Stimulated activated CD4-positive, alpha-beta T cell treated with anti-CD3 and anti-CD28 coated beads, TNF-alpha, amount 100 ng/mL, for 4 hours (primary cell): ENCODE results near the gene TRIO.

Experiments used
- DNase-seq, 3 experiments: peaks; one replicate each; pipeline ENCODE4 v3.0.0-alpha.2; 2020; ENCODE audit warnings: low read depth in 3 of 3

The TRIO gene

GRCh38 chr5:14325369-14325768 is 182.2 kb downstream of the TRIO start:
- DNase-seq = no peak

GRCh38 chr5:14326035-14326903 is 183.1 kb downstream of the TRIO start:
- no peak for DNase-seq

DNA sequence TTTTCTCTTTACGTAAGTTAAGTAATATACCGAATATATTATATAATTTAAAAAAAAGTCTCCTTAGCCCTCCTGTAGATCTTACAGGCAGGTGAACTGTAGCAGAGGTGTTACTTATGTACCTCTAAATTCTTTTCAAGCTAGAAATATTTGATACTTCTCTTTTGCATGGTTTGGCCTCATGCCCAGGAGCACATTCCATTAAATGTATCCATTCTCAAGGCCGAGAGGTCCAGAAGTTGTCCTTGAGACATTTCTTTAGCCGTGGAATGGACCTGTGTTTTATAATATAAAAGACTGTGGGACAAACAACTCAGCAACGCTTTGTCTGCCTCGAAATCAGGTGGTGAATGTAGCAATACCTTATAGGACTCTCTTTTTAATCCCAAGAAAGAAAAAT is 184.5 kb downstream of the TRIO start:
- no peak for DNase-seq

DNA sequence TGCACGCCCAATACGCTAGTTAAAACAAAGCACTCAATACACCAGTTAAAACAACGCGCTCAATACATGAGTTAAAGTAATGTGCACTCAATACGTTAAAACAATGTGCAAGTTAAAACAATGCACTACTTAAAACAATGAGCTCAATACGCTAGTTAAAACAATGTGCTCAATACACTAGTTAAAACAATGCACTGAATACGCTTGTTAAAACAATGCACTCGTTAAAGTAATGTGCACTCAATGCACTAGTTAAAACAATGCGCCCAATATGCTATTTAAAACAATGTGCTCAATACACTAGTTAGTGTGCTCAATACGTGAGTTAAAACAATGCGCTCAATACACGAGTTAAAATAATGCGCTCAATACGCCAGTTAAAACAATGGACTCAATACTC is 185.0 kb downstream of the TRIO start:
- DNase-seq = no peak

GRCh38 chr5:14330291-14330690 is 187.1 kb downstream of the TRIO start:
- DNase-seq = no peak

- DNase-seq = no peak
Observed at GRCh38 chr5:14330729-14331385, 187.7 kb downstream of the TRIO start.

- DNase-seq = no peak
Observed at GRCh38 chr5:14331386-14331781, 188.2 kb downstream of the TRIO start.

DNA sequence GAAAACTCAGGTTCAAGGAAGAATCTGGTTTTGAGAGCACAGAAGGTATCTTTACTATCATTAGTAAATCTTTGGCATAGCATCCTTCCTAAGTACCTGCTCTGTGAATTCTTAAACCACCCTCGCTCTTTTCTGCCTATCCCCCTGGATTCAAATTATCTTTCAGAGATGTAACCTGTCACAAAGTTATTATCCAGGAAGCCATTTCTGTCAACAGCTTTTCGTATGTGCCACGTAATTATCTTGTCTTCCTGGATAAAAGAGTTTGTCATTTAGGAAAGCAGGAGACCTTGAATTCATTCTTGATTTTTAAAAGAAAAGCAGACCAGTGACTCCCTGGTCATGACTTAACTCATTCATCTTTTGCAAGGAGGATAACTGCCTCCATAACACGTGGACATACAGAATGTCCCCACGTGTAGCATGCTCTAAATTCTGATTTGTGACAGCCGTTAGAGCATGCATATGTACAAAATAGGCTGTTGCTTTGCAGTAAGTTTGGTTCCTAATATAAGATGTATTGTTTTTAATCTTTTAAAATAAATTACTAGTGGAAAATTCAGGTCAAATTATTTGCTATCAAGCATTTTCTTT is 189.0 kb downstream of the TRIO start:
- DNase-seq = no peak

GRCh38 chr5:14332746-14333145 is 189.6 kb downstream of the TRIO start:
- no peak for DNase-seq

DNA sequence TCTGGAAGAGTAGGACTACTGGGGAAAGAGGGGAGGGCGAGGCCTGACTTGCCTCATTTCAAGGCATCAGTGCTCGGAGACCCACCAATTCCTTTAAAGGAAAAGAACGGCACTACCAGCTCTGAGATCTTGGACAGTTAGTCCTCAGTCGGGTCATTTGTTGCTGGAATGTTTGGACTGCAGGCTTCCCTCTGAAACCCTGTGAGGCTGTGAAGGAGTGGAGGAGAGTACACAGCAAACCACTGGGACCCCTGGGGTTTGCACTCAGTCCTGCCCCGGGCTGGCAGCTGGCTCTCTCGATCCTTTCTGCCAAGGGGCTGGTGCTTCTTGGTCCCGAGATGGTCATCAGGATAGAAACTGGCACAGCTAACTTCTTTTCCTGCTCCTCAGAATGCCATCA is 194.5 kb downstream of the TRIO start:
- no peak for DNase-seq

DNA sequence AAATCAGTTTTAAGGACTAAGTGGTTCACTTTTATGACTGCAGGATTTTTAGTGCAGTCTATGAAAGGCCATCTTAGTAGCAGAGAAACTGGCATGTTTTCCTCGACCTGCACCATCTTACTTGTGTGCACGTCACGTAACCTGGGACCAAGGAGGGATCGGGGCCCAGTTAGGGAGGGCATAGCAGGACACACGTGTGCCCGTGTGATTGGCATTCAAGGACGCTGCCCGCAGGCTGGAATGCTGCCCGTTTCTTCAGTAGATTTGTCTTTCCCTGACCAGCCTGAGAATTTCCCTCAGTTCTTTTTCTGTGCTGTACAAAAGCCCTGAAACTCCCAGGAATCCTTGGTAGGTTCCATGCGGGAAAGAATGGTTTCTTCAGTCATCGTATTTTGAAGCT is 196.3 kb downstream of the TRIO start:
- no peak for DNase-seq

- DNase-seq = no peak
Observed at GRCh38 chr5:14341571-14342230, 198.6 kb downstream of the TRIO start.

DNA sequence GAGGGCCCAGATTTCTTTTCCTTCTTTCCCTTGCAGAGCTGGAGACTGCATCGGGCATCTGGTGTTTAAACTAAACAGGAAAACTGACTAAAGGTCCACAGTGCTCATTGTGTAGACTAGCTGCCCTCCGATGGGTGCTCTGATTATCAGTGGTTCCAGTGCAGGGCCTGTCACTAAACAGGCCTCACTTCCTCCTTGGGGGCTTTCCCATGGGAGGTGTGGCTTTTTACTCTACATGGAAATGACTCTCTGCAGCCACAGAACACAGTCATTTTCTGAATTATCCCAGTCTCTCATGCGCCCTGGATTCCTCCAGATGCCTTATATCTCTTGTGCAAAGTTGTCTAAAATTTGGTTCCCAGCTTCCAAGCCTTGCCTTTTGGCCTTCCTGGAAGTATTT is 199.2 kb downstream of the TRIO start:
- DNase-seq = no peak

GRCh38 chr5:14343376-14343775 is 200.2 kb downstream of the TRIO start:
- no peak for DNase-seq

DNA sequence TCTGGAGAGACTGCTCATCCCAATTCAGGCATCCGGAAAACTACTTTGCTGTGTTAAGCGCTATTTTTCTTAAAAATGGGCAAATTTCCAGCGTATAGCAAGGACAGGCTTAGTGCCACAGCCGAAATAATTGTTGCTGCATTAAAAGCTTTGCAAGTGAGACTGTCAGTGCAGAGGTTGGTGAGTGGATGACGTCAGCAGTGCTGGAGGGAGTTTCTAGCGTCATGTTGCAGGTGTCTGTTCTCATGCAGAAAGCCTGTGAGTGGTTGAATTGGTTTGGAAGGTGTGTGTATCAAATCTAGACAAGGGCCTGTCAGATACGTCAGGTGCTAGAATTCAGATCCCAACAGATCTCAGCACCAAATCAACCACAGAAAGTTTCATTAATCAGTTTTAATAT is 204.4 kb downstream of the TRIO start:
- no peak for DNase-seq

DNA sequence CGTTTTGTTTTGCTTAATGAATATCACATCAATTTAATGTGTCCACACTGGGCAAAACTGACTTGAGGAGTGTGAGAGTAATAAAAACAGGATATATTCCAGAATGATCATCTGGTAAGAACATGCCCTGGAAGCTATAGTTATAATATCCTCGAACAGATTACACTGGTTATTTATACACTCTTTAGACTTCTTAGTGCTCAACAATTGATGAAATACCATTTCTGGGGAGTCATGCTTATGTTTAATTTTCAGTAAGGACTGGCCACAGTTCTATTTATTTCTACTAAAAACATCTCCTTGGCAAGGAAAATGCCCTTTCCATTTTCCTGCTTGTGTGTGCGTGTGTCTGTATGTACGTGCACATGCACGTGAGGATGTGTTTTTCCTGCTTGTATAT is 205.0 kb downstream of the TRIO start:
- no peak for DNase-seq

- DNase-seq = no peak
Observed at GRCh38 chr5:14349029-14349428, 205.9 kb downstream of the TRIO start.

DNA sequence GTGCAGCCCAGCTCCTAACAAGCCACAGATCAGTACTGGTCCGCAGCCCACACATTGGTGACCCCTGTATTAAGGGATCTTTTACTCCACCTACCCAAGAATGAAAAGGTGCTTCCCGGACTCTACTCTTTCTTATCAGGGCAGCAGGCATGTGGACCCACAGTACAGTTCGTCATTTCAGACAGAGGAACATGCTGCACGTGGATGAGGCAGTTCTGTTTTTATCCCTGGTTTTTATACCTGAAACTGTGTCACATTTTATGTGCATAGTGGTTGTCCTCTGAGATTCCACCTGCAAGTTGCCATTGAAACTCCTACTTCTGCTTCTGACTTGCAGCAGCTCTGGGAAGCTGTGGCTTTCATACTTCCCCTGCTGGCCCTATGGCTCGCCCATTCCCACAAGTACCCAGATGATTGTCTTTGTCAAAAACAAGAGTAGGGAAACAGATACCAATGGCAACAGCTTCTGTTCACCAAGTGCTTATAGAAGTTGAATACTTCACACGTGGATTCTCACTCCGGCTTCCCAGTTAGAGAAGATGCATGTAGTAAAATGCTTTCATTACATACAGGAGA is 208.0 kb downstream of the TRIO start:
- no peak for DNase-seq

DNA sequence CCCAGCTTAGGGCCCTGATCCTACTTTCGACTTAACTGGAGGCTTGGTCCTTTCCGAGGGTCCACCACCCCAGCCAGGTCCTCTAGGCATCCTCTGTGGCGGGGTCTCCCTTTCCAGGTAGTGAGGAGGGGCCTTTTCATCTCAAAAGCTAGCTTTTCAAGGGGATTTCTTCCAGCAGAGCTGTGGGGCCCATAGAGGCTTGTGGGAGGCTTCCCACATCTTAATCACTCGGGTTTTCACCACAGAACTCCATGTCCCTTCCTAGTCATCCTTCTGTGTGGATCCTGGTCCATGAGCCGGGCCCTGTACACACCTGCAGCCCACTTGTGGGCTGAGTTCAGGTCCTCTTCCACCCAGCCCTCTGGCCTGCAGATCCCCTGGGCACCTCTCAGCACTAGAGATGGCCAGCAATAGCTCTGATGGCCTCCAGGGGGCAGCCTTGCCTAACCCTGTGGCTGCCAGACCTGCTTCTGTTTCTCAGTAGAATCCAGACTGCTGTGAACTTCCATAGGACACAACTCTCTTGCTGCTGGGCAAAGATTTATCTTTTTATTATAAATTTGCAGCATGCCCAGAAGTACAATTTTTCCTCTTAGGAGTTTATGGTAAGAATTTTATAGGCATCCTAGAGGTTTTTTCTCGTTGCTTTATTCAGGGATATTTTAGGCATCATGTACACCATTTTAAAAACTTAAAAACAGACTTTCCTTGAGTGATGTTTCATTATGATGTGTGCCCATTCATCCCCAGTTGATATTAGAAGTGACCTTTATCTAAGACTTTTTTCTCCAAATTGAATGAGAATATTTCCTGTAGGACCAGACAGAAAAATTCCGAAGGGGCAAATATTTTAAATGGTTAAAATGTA is 208.9 kb downstream of the TRIO start:
- peak; percentile 17 to 32 (median 23) for DNase-seq

GRCh38 chr5:14353726-14354474 is 210.8 kb downstream of the TRIO start:
- no peak for DNase-seq
